Hematopoietic multipotent progenitor cell treated with erythropoietin and hydrocortisone succinate and interleukin-3 and kit ligand, for 4 days (in vitro differentiated cells): ENCODE results near the gene NCBP2.
A peak's percentile ranks its signal among the peaks of the same experiment; 100 is the strongest.

Experiments
- DNase-seq: peaks from one replicate; pipeline ENCODE4 v3.0.0-alpha.2; 2015

Gene NCBP2

DNA sequence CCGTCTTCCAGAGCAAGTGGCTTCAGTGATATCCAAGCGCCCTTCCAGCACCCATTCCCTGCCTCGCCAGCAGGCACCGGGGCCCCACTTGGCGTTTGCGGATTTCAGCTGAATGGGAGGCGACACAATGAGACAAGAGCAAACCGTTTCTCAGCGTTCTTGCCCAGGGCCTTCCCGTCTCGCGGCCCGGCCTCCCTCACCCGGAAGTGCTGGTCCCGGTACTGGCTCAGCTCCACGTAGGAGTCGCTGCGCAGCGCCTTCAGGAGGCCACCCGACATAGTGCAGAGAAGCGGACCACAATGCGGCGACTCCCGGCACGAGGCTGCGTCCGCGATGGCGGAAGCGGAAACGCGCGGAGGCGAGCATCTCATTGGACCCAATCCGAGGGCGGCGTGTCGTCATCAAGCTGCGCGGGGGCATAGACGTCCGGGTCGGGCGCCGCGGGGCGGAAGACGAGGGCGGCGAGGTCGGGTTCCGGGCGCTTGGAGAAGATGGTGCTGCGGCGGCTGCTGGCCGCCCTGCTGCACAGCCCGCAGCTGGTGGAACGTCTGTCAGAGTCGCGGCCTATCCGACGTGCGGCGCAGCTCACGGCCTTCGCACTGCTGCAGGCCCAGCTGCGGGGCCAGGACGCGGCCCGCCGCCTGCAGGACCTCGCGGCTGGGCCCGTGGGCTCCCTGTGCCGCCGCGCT lies at the start of gene NCBP2:
Gene NCBP2 (minus strand): TSS at position 303 of the 689 bp plus-strand sequence. CDS start 25 bp downstream, at position 278.
- peak; percentile 99 for DNase-seq

GRCh38 chr3:196991581-196992460 lies 49.5 kb upstream of the NCBP2 start:
- DNase-seq, result no peak

DNA sequence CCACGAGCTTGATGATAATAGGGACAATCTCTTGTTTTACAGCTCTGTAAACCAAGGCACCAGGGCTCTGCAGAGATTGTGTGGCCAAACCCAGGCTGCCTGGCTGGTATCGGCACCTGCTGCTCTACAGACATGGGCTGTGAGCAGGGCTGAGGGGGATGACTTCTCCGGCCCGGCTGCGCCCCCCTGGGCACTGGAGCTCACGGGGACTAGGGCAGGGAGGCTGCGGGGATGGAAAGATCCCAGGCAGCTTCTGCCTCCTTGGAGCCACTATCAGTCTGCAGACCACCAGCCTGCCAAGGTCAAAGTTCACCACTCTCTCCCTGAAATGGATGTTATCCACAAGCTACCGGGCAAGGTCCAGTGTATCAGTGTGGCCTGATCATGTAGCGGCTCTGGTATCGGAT lies 48.3 kb upstream of the NCBP2 start:
- no peak for DNase-seq

GRCh38 chr3:196989721-196990262 lies 47.5 kb upstream of the NCBP2 start:
- DNase-seq, result no peak

DNA sequence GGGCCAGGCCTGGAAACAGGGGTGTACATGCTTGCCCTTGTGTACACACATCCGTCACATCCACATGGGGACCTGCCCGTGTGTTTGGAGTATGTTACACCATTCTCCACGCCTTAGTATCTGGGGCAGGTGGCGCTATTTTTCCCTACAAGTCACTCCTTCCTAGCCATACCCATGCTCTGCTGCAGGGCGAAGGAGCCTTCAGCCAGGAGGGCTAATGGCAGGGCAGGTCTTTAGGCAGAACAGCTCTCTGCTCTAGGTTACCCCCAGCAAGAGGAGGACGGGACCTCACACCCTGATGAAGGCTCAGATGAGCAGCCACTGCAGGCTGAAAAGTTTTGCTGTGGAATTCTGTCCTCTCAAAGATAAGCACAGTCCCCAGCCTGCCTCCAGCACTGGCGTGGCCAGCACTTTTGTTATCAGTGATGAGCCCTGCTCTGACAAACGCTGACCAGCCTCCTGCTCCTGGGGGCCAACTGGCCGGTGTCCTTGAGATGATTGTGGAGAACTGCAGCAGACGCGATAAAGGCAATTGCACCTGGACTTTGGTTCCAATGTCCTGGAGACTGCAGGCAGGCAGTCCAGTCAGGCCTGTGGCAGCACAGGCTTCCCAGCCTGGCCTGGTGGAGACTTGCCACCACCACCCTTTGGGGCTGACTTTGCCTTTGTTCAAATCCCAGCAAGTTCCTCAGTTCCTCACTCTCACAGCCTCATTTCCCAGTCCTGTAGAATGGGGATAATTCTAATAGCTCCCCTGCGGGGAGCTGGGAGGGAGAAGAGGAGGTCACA lies 46.1 kb upstream of the NCBP2 start:
- peak; percentile 61 for DNase-seq

DNA sequence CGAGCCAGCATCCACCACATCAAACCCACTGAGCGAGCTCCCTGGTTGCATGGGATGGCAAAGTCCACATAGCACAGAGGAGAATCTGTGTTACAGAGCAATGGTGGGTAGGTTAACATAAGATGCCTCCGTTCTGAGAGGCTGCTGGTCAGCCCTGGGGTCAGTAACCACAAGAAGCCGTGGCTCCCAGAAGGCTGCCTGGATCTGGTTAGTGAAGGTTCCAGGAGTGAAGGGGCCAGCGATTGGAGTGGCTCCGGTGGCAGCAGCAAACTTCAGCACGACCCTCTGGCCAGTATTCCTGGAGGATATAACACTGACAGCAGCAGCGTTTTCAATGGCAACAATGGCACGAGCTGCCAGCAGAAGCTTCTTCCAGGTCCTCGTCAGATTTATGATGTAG lies 44.7 kb upstream of the NCBP2 start:
- DNase-seq, result no peak

- no peak for DNase-seq
Measured at GRCh38 chr3:196985954-196986885, 43.9 kb upstream of the NCBP2 start.

- DNase-seq, result no peak
Measured at GRCh38 chr3:196985298-196985697, 43.0 kb upstream of the NCBP2 start.

- DNase-seq, result no peak
Measured at GRCh38 chr3:196983186-196983585, 40.9 kb upstream of the NCBP2 start.

GRCh38 chr3:196981657-196982056 lies 39.3 kb upstream of the NCBP2 start:
- no peak for DNase-seq

DNA sequence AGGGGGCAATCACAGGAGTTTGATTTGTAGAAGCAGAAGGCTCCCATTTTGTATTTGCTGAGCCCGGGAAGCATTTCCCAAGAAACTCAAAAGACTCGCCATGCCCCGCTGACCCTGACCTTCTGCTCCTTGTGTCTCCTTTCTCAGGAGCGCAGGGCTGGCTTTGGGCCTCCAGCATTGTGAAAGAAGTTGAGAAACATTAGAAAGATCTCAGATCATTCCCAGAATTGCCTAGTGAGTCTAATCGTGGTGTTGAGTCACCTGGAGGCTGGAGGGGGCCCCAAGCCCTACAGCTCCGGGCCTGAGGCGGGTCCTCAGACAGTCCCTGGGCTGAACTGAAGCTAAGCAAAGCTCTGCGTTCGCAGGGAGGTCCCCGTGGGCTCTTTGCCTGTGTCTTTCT lies 37.2 kb upstream of the NCBP2 start:
- no peak for DNase-seq

DNA sequence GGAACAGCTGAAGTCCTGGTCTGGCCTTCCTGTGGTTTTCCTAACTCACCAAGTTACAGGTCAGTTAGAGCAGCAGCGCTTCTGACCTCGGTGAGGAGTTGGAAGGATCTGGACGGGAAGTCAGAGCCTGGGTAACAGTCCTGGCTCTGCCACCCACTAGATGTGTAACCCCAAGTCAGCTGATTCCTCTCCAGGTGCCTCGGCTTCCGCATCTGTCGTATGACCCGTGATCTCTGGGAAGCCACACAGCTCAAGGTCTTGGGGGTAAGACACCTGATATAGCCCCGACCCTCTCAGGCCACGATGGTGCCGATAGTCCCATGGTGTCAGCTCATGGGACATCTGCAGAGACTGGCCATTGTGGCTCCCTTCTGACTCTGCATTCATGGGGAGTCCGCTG lies 34.6 kb upstream of the NCBP2 start:
- no peak for DNase-seq

DNA sequence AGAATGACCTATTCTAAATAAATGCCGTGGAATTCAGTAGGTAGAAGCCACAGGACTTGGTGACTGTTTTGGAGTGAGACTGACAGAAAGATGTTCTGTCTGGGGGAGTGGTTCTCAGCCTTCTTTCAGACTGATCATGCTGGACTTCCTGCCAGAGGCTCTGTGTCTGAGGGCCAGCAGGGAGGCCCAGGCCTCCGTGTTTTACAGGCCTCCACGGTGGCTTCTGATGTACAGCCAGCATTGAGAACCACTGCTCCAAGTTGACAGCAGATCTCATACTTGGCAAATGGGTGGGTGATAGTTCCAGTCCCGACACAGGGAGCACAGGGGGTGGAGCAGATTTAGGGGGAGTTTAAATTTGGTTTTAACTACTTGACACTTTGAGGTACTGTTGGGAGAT lies 33.0 kb upstream of the NCBP2 start:
- DNase-seq, result no peak

GRCh38 chr3:196974661-196975060 lies 32.3 kb upstream of the NCBP2 start:
- no peak for DNase-seq

DNA sequence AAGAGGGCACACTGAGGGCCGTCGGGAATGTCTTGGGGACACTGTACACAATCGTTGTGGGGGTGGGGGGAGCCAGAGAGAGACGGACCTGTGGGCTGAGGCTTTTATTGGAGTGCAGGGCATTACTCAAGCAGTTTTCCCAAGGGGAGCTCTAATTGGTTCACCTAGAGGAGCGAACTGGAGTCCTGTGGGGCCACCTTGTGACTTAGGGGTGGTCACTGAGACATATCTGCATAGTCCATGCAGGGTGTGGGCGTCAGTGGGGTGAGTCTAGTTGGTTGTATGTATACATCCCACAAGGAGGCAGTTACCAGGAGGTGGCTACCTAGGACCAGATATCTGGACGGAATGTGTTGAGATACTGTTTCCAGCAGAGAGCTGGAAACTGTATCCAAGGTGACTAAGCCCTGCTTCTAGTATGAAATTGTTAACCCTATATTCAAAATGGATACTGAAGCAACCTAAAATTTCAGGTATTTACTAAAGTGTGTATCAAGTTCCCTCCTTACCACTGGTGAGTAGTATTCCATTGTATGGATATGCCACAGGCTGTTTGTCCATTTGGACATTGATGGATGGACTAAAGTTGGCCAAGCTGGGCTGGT lies 28.9 kb upstream of the NCBP2 start:
- peak; percentile 75 for DNase-seq

DNA sequence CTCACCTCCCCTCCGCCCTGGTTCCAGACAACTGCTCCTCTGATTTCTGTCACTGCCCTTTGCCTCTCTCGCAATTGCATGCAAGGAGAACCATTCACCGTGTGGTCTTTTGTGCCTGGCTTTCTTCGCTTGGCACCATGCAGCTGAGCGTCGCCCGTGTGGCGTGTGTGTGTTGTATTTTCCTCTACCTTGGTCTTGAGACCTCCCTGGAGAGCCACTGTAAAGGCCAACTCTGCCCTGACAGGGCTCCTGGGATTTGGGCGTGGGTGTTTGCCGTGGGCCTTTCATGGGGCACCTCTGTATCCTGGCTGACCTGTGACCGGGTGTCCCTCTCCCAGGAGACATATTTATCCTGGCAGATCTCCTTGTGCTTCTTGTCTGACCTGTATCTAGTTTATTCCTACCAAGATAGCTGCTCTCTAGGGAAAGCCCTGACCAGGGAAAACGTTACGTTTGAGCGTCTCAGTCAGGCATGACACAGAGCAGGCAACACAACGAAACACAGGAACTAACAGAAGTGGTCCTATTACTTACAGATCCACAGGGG lies 28.3 kb upstream of the NCBP2 start:
- DNase-seq, result no peak

DNA sequence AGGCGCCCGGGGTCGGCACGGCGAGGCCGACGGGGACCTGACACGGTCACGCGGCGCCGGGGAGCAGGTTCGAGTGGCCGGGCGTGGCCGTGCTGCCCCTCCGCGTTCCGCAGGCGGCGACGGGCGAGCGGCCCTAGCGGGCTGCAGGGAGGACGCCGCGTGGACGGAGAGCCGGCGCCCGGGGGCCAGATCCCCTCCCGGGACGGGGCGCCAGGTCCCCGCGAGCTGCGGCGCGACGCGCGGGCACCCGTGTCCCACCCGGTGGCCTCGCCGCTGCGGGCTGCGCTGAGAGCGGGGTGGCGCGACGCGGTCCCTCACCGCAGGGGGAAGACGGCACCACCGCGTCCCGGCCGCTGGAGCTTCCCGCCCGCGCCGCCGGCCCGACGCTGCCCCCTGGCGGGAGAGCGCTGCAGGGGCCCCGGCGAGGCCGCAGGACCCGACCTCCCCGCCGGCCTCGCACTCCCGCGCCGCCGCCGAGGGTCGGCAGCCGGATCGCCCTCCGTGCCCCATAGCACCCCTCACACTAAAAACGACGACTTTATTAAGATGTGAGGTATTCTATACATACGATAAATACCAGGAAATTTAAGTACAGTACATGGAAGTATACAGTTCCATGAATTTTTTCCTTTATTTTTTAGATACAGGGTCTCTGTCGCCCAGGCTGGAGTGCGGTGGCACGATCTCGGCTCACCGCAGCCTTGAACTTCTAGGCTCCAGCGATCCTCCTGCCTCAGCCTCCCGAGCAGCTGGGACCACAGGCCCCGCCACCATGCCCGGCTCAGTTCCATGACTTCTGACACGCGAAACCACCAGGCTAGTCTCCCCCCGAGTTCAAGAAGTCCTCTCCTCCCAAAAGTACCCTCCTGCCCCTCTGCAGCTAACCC lies 27.6 kb upstream of the NCBP2 start:
- peak; percentile 83 for DNase-seq

DNA sequence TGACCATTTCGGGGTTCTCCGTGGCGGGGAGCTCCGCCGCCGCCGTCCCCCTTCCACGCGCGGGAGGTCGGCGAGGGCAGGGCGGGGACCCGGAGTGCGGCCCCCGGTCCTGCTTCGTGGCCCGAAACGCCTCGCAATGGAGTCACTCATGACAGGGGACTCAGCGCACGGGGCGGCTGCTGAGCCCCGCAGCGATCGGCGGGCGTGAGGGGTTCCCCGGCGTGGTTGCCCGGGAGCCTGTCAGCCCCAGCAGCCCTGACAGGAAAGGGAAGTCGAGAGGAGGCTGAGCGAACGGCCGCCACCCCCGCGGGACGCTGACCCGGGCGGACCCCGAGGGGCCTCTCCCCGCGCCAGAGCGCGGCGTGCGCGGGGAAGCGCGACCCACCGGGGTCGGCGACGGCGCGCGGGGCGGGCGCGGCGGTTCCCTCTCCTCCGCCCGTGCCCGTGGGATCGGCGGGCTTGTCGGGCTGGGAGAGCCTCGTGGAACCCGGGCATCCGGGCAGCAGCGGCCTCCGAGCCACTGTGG lies 26.9 kb upstream of the NCBP2 start:
- peak; percentile 77 for DNase-seq

GRCh38 chr3:196968233-196969133 lies 26.2 kb upstream of the NCBP2 start, which contains the start of gene PIGZ:
Gene PIGZ, minus strand, starts transcription at chr3:196968833. Its CDS starts 16,802 bp downstream, at chr3:196952031.
- peak; percentile 79 for DNase-seq
